Neural cell (in vitro differentiated cells): ENCODE data around the gene ST3GAL3.

Experiments used
- CTCF ChIP-seq: fragments of 450-650 bp; IDR thresholded peaks from 2 replicates; pipeline ENCODE4 v1.5.1; 2014; ENCODE audit warnings: antibody characterized with exemption, mild to moderate bottlenecking, moderate library complexity; ENCODE audit not compliant: poor library complexity, severe bottlenecking
- EP300 ChIP-seq: fragments of 450-650 bp; conservative IDR thresholded peaks from 2 replicates; pipeline ENCODE4 v1.6.1; 2014; ENCODE audit warnings: antibody characterized with exemption, mild to moderate bottlenecking, moderate library complexity; ENCODE audit not compliant: poor library complexity, severe bottlenecking
- EZH2 ChIP-seq: fragments of 200-600, 300-800 bp; shearing (Covaris generic), sonication (generic); IDR thresholded peaks from 2 replicates; pipeline ENCODE4 v1.6.1; 2014; ENCODE audit warnings: antibody characterized with exemption, low read length, borderline replicate concordance, mild to moderate bottlenecking; ENCODE audit not compliant: insufficient read depth, poor library complexity, severe bottlenecking
- MXI1 ChIP-seq: fragments of 450-650 bp; conservative IDR thresholded peaks from 2 replicates; pipeline ENCODE4 v1.6.1; 2014; ENCODE audit warnings: antibody characterized with exemption, mild to moderate bottlenecking; ENCODE audit not compliant: poor library complexity, severe bottlenecking
- POLR2AphosphoS5 ChIP-seq: IDR thresholded peaks from 2 replicates; pipeline ENCODE4 v1.6.1; 2012
- RAD21 ChIP-seq: fragments of 450-650 bp; conservative IDR thresholded peaks from 2 replicates; pipeline ENCODE4 v1.6.1; 2014; ENCODE audit warnings: antibody characterized with exemption, mild to moderate bottlenecking, moderate library complexity
- SMC3 ChIP-seq: fragments of 450-650 bp; conservative IDR thresholded peaks from 2 replicates; pipeline ENCODE4 v1.6.1; 2014; ENCODE audit warnings: antibody characterized with exemption, mild to moderate bottlenecking, moderate library complexity; ENCODE audit not compliant: poor library complexity
- TAF1 ChIP-seq: IDR thresholded peaks from 2 replicates; pipeline ENCODE4 v1.6.1; 2012; ENCODE audit warnings: low read depth
- TF ChIP-seq, protein P1 (sequence below): IDR thresholded peaks from 2 replicates; pipeline ENCODE4 v1.6.1; 2012; ENCODE audit warnings: borderline replicate concordance

- TF ChIP-seq POLR2AphosphoS5 (no peak), CTCF (no peak), EZH2 (no peak), SMC3 (no peak), EP300 (no peak), RAD21 (no peak), MXI1 (no peak), TAF1 (no peak)
- TF ChIP-seq, protein P1, sequence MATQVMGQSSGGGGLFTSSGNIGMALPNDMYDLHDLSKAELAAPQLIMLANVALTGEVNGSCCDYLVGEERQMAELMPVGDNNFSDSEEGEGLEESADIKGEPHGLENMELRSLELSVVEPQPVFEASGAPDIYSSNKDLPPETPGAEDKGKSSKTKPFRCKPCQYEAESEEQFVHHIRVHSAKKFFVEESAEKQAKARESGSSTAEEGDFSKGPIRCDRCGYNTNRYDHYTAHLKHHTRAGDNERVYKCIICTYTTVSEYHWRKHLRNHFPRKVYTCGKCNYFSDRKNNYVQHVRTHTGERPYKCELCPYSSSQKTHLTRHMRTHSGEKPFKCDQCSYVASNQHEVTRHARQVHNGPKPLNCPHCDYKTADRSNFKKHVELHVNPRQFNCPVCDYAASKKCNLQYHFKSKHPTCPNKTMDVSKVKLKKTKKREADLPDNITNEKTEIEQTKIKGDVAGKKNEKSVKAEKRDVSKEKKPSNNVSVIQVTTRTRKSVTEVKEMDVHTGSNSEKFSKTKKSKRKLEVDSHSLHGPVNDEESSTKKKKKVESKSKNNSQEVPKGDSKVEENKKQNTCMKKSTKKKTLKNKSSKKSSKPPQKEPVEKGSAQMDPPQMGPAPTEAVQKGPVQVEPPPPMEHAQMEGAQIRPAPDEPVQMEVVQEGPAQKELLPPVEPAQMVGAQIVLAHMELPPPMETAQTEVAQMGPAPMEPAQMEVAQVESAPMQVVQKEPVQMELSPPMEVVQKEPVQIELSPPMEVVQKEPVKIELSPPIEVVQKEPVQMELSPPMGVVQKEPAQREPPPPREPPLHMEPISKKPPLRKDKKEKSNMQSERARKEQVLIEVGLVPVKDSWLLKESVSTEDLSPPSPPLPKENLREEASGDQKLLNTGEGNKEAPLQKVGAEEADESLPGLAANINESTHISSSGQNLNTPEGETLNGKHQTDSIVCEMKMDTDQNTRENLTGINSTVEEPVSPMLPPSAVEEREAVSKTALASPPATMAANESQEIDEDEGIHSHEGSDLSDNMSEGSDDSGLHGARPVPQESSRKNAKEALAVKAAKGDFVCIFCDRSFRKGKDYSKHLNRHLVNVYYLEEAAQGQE: no peak
Observed at GRCh38 chr1:43757343-43758053, 50.2 kb downstream of the ST3GAL3 start.
